GM19099 (cell line): ENCODE data around the gene ZNF484.

Experiments
- POLR2A ChIP-seq: IDR thresholded peaks from 3 replicates; pipeline ENCODE4 v1.6.1; 2011; ENCODE audit warnings: low read depth; ENCODE audit not compliant: insufficient read length; ENCODE audit errors: extremely low read depth

ZNF484 gene

GRCh38 chr9:92850898-92851297 is 26.9 kb downstream of the ZNF484 start:
- TF ChIP-seq POLR2A = no peak

- TF ChIP-seq POLR2A = no peak
Observed at GRCh38 chr9:92846662-92847145, 31.1 kb downstream of the ZNF484 start.

- no peak for TF ChIP-seq POLR2A
Observed at GRCh38 chr9:92837191-92837590, 40.6 kb downstream of the ZNF484 start.

DNA sequence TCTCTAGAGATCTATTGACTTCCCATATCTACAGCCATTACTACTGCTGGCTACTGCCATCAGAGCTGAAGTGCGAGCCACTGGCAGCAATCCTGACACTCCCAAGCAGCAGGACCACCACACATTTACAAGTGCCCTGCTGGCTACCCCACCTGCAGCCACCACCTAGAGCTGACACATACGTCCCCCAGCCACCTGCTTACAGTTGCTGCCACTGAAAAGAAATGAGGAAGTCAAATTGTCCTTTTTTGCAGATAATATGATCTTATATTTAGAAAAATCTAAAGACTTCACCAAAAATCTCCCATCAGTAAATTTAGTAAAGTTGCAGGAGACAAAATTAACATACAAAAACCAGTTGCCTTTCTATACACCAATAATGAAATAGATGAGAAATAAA is 48.4 kb downstream of the ZNF484 start:
- no peak for TF ChIP-seq POLR2A

GRCh38 chr9:92820964-92821363 is 56.9 kb downstream of the ZNF484 start:
- TF ChIP-seq POLR2A = no peak

- TF ChIP-seq POLR2A = no peak
Observed at GRCh38 chr9:92808726-92809451, 68.9 kb downstream of the ZNF484 start.

DNA sequence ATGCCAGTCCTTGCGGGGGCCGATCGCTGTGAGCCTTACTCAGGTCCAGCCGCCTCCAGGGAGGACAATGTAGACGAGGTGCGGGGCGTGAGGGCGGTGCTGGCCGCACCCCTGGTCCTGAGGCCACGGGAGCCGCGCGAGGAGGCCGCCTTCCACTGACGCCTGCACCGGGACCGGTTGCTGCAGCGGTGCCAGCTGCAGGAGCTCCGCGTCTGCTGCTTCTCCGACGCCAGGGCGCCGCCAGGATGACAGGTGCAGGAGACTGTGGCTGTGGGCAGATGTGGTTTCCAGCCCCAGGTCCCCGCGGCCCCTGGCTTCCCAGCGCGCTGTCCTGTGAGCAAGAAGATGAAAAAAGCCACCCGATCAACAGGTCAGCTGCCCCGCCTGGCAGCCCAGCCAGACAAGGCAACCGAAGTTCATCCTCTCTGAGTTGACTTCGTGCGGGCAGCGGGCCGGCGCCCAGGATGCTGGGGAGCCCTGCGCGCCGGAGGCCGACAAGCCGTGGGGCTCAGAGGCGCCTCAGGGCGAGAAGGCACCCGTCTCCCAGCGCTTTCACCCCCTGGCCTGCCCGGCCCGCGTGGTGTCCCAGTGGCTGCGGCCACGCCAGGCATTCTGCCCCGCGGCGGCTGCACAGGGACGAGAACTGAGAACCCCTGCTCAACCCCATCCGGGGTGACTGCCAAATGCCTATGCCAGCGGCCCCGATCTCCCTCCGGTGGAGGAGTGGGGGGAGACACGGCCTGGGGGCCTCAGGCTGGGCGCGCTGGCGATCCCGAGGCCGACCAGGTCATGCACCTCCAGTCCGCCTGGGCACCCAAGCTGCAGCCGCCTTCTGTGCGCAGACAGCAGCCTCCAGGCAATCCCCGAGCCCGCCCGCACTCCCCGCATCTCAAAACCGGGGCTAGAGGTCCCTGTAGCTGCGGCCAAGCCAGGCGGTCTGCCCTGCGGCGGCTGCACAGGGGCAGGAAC is 69.8 kb downstream of the ZNF484 start:
- TF ChIP-seq POLR2A = no peak

- TF ChIP-seq POLR2A = no peak
Observed at GRCh38 chr9:92807031-92807756, 70.6 kb downstream of the ZNF484 start.

DNA sequence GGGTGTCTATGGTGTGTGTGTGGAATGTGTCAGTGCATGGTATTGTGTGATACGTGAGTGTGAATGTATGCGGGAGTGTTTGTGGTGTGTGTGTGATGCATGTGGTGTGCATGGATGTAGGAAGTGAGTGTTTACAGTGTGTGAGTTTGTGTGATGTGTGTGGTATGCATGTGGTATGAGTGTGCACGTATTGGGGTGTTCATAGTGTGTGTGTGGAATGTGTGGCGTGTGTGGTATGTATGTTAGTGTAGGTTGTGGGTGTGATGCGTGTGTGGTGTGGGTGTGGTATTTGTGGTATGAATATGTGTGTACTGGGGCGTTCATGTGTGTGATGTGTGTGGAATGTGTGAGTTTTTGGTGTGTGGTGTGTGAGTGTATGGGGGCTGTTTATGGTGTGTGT is 73.1 kb downstream of the ZNF484 start:
- no peak for TF ChIP-seq POLR2A

DNA sequence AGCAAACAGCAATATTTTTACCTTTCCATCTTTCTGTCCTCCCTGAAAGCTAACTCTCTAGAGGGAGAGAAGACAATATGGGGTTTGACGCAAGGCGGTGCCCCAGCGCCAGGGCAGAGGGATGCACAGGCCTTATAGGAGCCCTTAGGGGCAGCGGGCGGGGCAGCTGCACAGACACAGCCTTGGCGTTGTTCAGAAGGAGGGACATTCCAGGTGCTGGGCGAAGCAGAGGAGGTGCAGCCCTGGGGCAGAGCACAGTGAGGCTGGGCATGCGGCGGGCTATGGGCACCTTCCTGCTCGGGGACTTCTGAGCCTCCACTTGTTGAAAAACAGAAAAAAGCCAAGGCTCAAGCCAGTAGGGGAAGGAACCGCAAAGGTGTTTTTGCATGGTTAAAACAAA is 79.5 kb downstream of the ZNF484 start:
- TF ChIP-seq POLR2A = no peak

DNA sequence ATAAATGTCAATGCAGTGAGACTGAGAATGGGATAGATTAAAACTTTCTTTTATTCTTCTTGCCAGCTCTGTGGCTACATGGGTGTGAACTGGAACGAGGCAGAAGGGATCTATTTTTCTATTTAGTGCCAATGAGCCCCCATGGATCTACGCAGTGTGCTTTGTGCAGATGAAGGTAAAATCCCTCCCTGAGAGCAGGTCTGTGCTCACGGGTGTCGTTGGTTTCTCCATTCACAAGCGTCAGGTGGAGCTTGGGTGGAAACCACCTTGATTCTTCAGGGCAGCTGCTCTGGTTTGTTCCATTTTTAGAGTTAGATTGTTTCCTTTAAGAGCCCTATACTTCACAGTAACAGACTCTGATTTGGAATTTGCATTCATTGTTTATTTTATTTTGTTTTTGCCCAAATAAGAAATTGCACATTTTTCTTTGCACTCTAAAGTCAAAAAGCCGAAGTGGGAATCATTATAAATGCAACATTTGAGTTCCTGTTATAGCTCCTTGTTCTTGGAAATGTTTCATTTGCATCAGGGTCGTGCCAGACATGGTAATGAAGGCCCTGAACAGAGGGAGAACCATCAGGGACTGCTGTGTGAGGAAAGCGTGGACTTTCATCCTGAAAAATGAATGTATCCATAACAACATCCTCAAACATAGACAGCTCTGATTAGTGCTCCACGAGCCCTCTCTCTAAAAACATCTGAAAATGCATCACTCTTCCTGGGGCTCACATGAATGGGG is 82.1 kb downstream of the ZNF484 start:
- no peak for TF ChIP-seq POLR2A
